Suprapubic skin (tissue), 4 donors: ENCODE data around the gene GALNT18. TPM values are rescaled to one million over a fixed set of nuclear protein-coding genes. Genes with fewer than 3 reads are reported as not detected.

ENCODE experiments used
- DNase-seq, 2 donors: peaks; one replicate each; pipeline ENCODE4 v3.0.0-alpha.2; 2019; ENCODE audit warnings: low spot score in 2 of 2
- H3K27ac ChIP-seq: fragments of 200-600 bp; sonication (generic); one replicate; pipeline ENCODE4 v1.5.1; 2019
- H3K27me3 ChIP-seq: fragments of 200-600 bp; sonication (generic); one replicate; pipeline ENCODE4 v1.5.1; 2019
- H3K36me3 ChIP-seq: fragments of 200-600 bp; sonication (generic); one replicate; pipeline ENCODE4 v1.5.1; 2019
- H3K4me1 ChIP-seq: fragments of 200-600 bp; sonication (generic); one replicate; pipeline ENCODE4 v1.5.1; 2019
- H3K4me3 ChIP-seq: fragments of 200-600 bp; sonication (generic); one replicate; pipeline ENCODE4 v1.5.1; 2019; ENCODE audit warnings: mild to moderate bottlenecking
- H3K9me3 ChIP-seq: fragments of 200-600 bp; sonication (generic); one replicate; pipeline ENCODE4 v1.5.1; 2019
- CTCF ChIP-seq, 2 donors: fragments of 200-600 bp in 1 of 2; fragments of 450-650 bp in 1 of 2; sonication (generic) in 1 of 2; IDR thresholded peaks; one replicate each; pipeline ENCODE4 v1.5.1; 2016 to 2019; ENCODE audit warnings: antibody characterized with exemption in 2 of 2, mild to moderate bottlenecking in 1 of 2, moderate library complexity in 1 of 2
- EP300 ChIP-seq: sonication (generic); formaldehyde crosslinking; IDR thresholded peaks from one replicate; pipeline ENCODE4 v1.6.1; 2017; ENCODE audit warnings: antibody characterized with exemption
- POLR2A ChIP-seq, 2 donors: fragments of 450-650 bp; IDR thresholded peaks; one replicate each; pipeline ENCODE4 v1.6.1; 2017; ENCODE audit warnings: antibody characterized with exemption in 2 of 2, mild to moderate bottlenecking in 2 of 2, moderate library complexity in 2 of 2
- POLR2AphosphoS5 ChIP-seq, 3 donors: sonication (generic); formaldehyde crosslinking; IDR thresholded peaks; one replicate each; pipeline ENCODE4 v1.6.1; 2017; ENCODE audit warnings: antibody characterized with exemption in 3 of 3
- WGBS: methylation state at CpG from one replicate; pipeline ENCODE4 v1.1.5; 2018; 5-methylcytosine and 5-hydroxymethylcytosine counted together
- total RNA-seq, 4 donors: library from RNA; depleted of rRNA; stranded (reverse); fragments of >200 nt; gene quantifications; one replicate each; pipeline ENCODE4 v1.1.0, GENCODE V29; 2016

Gene GALNT18
- total RNA-seq, 4 donors from 2014 or later = 20.6 to 26.0 (median 23.1) TPM

- Histone ChIP-seq H3K27me3 (no peaks in the 10 kb centered on the region), H3K36me3 (no peaks in the 10 kb centered on the region), H3K4me3 (no peak overlapping the region), H3K9me3 (no peaks in the 10 kb centered on the region), H3K4me1 (peaks cover 7% of the 10 kb centered on the region), H3K27ac (no peak overlapping the region)
- no peak for TF ChIP-seq CTCF (IDR thresholded peaks at IDR 0.05)
- TF ChIP-seq POLR2AphosphoS5 (IDR thresholded peaks at IDR 0.05) = no peak
- no peak for TF ChIP-seq POLR2A (IDR thresholded peaks at IDR 0.05)
- no peak for TF ChIP-seq EP300
- WGBS = 88% methylated on average over 2 of the region's 2 CpGs
- DNase-seq = no peak
Measured at GRCh38 chr11:11397036-11397415, 224.8 kb downstream of the GALNT18 start.

- H3K27ac ChIP-seq = no peak overlapping the region
- peaks cover 12% of the 10 kb centered on the region for H3K4me1 ChIP-seq
- WGBS = 55% methylated on average over 11 of the region's 11 CpGs
- no peaks in the 10 kb centered on the region for H3K36me3 ChIP-seq
- DNase-seq = no peak
- H3K9me3 ChIP-seq = no peaks in the 10 kb centered on the region
- TF ChIP-seq POLR2AphosphoS5 (IDR thresholded peaks at IDR 0.05) (no peak), EP300 (no peak)
- no peak overlapping the region for H3K4me3 ChIP-seq
- no peaks in the 10 kb centered on the region for H3K27me3 ChIP-seq
Measured at GRCh38 chr11:11396301-11397035, 225.3 kb downstream of the GALNT18 start.

- Histone ChIP-seq H3K4me1 (peaks cover 14% of the 10 kb centered on the region), H3K27me3 (no peaks in the 10 kb centered on the region), H3K4me3 (no peak overlapping the region), H3K36me3 (no peaks in the 10 kb centered on the region), H3K27ac (no peak overlapping the region), H3K9me3 (no peaks in the 10 kb centered on the region)
- no peak for DNase-seq
- WGBS = 87% methylated on average over 2 of the region's 2 CpGs
- TF ChIP-seq POLR2AphosphoS5 (IDR thresholded peaks at IDR 0.05) = no peak
- no peak for TF ChIP-seq POLR2A (IDR thresholded peaks at IDR 0.05)
- no peak for TF ChIP-seq CTCF (IDR thresholded peaks at IDR 0.05)
- no peak for TF ChIP-seq EP300
Measured at GRCh38 chr11:11395126-11395525, 226.7 kb downstream of the GALNT18 start.

GRCh38 chr11:11394241-11394640 is 227.6 kb downstream of the GALNT18 start:
- Histone ChIP-seq H3K36me3 (no peaks in the 10 kb centered on the region), H3K27me3 (no peaks in the 10 kb centered on the region), H3K9me3 (no peaks in the 10 kb centered on the region), H3K4me1 (peaks cover 14% of the 10 kb centered on the region), H3K27ac (no peak overlapping the region), H3K4me3 (no peak overlapping the region)
- no peak for DNase-seq
- TF ChIP-seq EP300 (no peak), CTCF (IDR thresholded peaks at IDR 0.05) (no peak), POLR2AphosphoS5 (IDR thresholded peaks at IDR 0.05) (no peak), POLR2A (IDR thresholded peaks at IDR 0.05) (no peak)

- Histone ChIP-seq H3K9me3 (no peaks in the 10 kb centered on the region), H3K36me3 (no peaks in the 10 kb centered on the region), H3K27ac (no peak overlapping the region), H3K4me1 (peaks cover 14% of the 10 kb centered on the region), H3K27me3 (no peaks in the 10 kb centered on the region), H3K4me3 (no peak overlapping the region)
- TF ChIP-seq EP300 (no peak), POLR2A (IDR thresholded peaks at IDR 0.05) (no peak), CTCF (IDR thresholded peaks at IDR 0.05) (no peak), POLR2AphosphoS5 (IDR thresholded peaks at IDR 0.05) (no peak)
- WGBS = 41% methylated on average over 13 of the region's 13 CpGs
- DNase-seq = no peak
Measured at GRCh38 chr11:11391796-11392463, 229.9 kb downstream of the GALNT18 start.
